ENCODE data around the gene PTGS1. TPM values are rescaled to one million over a fixed set of nuclear protein-coding genes. Genes with fewer than 3 reads are reported as not detected.

Gene PTGS1
- total and polyA plus RNA-seq, 9 of the 15 experiments (the other 6 are each of a cell fraction or from before 2014, with no cell fraction given): 3.4 to 12.9 (median 5.3) TPM

DNA sequence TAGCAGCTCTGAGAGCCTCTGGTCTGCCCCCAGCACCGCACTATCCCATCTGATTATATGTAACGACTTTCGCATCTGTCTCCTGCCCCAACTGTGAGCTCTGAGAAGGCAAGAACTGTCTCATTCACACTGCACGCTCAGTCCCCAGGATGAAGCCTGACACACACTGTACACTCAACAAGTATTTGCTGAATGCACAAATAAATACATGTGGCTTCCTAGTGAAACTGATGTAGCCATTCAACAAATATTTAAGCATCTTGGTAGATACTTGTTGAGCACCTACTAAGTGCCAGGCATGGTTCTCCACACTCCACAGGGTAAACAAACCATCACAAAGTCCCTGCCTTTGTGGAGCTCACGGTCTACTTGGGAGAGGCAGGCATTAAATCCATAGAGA is 34.6 kb upstream of the PTGS1 start:
- Histone ChIP-seq H3K27ac (ENCODE audit: extremely low read depth, low read depth, low read length) (no peak overlapping the region), H3K27me3 (ENCODE audit: control insufficient read depth in 2 of 2, insufficient read depth in 2 of 2, low read length in 2 of 2) (peaks cover 0 to 11% of the 10 kb centered on the region in 2 experiments; a peak in 4 of 5 replicates), H3K4me3 (no peak overlapping the region), H2AFZ (ENCODE audit: low read depth, low read length) (no peak overlapping the region), H3K36me3 (ENCODE audit: control insufficient read depth, insufficient read depth, low read length) (no peaks in the 10 kb centered on the region), H3K79me2 (ENCODE audit: control insufficient read depth, insufficient read depth, low read length) (no peaks in the 10 kb centered on the region), H3K4me1 (replicated peaks in 1 of 2; ENCODE audit: control insufficient read depth in 2 of 2, insufficient read depth in 2 of 2, low read length in 2 of 2) (peaks cover 16 to 21% of the 10 kb centered on the region in 2 experiments), H3K9me1 (ENCODE audit: control insufficient read depth, insufficient read depth, low read length) (no peaks in the 10 kb centered on the region), H3K9me3 (replicated peaks; ENCODE audit: control insufficient read depth, insufficient read depth, low read depth, low read length) (no peaks in the 10 kb centered on the region), H3K4me2 (ENCODE audit: insufficient read depth, low read length) (no peak overlapping the region), H3K9ac (ENCODE audit: insufficient read depth in 1 of 2, low read depth in 2 of 2, low read length in 2 of 2) (peak overlapping the region in 1 of 2 experiments; percentile 32; a peak in 1 of 4 replicates), H4K20me1 (replicated peaks; ENCODE audit: control insufficient read depth, insufficient read depth, low read length) (peaks cover 4% of the 10 kb centered on the region; the same call in 1 of the 2 replicates)
- intact Hi-C loops (cut with micrococcal nuclease) (no loop called here), in situ Hi-C loops (cut with MboI) (loop anchor here (25.0 kb wide), 1 partner anchor 649 kb away; no protein-coding TSS in a partner anchor)
- ChIA-PET CTCF (ENCODE audit: low intra/inter-chr PET ratio) (no interaction called here), POLR2A (interaction anchor here (1.2 kb wide), 1 partner anchor 8 kb away, joined by 3 read pairs; no protein-coding TSS in a partner anchor)
- 51% methylated on average over 5 of the region's 5 CpGs for WGBS (ENCODE audit: insufficient coverage, low coverage, missing lambda C conversion rate)
- TF ChIP-seq ZNF316 (IDR thresholded peaks at IDR 0.05): peak; percentile 48; the same call in 1 of the 2 replicates
- no peak for TF ChIP-seq POLR3G (IDR thresholded peaks at IDR 0.05; ENCODE audit: extremely low read depth, insufficient read length, insufficient replicate concordance)
- no peak for TF ChIP-seq HCFC1 (IDR thresholded peaks at IDR 0.05; ENCODE audit: low read depth, low read length)
- TF ChIP-seq ESRRA (IDR thresholded peaks at IDR 0.05; ENCODE audit: borderline replicate concordance, low read depth): no peak
- TF ChIP-seq, protein P1, sequence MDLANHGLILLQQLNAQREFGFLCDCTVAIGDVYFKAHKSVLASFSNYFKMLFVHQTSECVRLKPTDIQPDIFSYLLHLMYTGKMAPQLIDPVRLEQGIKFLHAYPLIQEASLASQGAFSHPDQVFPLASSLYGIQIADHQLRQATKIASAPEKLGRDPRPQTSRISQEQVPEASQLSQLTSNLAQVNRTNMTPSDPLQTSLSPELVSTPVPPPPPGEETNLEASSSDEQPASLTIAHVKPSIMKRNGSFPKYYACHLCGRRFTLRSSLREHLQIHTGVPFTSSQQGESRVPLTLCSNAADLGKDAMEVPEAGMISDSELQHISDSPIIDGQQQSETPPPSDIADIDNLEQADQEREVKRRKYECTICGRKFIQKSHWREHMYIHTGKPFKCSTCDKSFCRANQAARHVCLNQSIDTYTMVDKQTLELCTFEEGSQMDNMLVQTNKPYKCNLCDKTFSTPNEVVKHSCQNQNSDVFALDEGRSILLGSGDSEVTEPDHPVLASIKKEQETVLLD (IDR thresholded peaks at IDR 0.05): no peak
- FAIRE-seq (no peak), DNase-seq (ENCODE audit: extremely low read depth in 1 of 4, low spot score in 3 of 4) (no peak), ATAC-seq (no peak)
- no TSS peak for BruUV-seq (replicated peaks)
